NCI-H524 treated with DMSO at 0.1 percent for 48 hours (cell line): ENCODE results near the gene UAP1L1.
"Not testable (repeated sequence)": the region's sequence is repeated elsewhere in the genome, so short reads cannot be mapped to it uniquely, and the experiment has no call there.

ENCODE experiments used
- DNase-seq: peaks from one replicate; lab custom pipeline; 2025; lab: John Stamatoyannopoulos, UW

Gene UAP1L1

DNA sequence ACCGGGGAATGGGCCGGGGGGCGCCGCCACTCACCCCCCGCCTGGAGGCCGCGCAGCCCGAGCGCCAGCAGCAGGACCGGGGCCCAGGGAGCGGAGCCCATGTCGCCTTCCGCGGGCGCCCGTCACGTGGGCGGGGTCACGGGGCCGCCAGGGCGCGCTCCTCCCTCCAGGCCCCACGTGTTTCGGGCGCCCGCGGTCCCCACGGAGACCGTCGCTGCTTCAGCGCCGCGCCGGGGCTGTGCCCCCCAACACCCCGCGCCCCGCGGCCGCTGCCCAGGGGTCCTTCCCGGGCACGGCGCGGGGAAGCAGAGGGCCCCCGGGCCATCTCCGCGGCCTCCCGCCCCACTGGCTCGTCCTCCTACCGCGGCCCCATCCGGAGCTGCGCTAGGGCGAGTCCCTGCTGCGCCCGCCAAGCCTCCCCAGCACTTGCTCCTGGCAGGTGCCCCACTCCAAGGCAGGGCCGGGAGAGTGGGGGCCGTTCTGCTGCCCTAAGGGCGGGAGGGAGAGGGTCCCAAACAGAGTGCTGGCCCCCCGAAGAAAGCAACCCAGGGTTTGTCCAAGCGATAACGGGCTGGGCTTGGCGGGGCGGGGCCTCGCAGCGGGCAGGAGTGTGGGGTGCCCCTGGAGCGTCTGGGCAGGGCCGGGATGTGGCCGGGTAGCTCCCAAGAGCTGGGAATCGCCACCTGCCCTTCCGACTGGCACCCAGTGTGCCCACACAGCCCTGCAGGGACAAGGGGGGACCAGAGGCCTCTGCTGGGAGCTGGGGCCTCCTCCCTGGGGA, 37.5 kb downstream of the UAP1L1 start, which contains the start of gene DPP7:
Gene DPP7, minus strand, starts transcription at position 121 of the 781 bp plus-strand sequence. Its CDS starts 20 bp downstream, at position 101.
- DNase-seq = no peak

GRCh38 chr9:137115394-137116026, 38.2 kb downstream of the UAP1L1 start:
- no peak for DNase-seq

DNA sequence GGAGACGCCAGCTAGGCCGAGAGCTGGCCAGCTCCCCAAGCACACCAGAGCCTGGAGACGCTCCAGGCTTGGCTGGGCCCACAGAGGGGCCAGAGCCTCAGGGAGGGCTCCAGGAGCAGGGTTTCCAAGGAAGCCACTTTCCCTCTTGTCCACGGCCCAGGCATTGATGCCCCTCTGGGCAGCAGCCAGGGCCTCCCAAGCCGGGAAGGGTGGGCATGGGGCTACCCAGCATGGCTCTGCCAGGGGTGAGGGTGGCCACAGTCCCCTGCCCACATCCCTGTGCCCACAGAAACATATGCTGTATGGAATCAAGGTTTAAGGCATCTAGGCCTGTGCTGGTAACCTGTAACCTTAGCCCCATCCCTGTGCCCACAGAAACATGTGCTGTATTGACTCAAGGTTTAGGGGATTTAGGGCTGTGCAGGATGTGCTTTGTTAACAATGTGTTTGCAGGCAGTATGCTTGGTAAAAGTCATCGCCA, 38.8 kb downstream of the UAP1L1 start:
- no peak for DNase-seq

DNA sequence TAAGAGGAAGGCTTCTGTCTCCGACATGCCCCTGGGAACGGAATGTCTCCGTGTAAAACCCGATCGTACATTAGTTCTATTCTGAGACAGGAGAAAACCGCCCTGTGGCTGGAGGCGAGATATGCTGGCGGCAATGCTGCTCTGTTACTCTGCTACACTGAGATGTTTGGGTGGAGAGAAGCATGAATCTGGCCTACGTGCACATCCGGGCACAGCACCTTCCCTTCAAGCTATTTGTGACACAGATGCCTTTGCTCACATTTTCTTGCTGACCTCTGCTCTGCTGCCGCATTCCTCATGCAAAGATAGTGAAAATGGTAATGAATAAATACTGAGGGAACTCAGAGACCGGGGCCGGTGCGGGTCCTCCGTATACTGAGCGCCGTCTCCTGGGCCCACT, 39.4 kb downstream of the UAP1L1 start:
- DNase-seq = no peak

- no peak for DNase-seq
These were observed 40.0 kb downstream of the UAP1L1 start for GRCh38 chr9:137117269-137117731.

DNA sequence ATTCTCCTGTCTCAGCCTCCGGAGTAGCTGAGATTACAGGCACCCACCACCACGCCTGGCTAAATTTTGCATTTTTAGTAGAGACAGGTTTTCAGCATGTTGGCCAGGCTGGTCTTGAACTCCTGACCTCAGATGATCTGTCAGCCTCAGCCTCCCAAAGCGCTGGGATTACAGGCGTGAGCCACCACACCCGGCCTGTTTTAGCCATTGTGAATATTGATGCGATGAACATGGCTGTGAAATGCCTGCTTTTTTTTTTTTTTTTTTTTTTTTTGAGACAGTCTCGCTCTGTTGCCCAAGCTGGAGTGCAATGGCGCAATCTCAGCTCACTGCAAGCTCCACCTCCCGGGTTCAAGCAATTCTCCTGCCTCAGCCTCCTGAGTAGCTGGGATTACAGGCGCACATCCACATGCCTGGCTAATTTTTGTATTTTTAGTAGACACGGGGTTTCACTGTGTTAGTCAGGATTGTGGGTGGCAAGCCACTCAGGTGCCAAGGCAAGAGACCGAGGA, 40.8 kb downstream of the UAP1L1 start:
- not testable (repeated sequence) for DNase-seq

GRCh38 chr9:137121927-137122795, 44.8 kb downstream of the UAP1L1 start:
- DNase-seq = not testable (repeated sequence)

- not testable (repeated sequence) for DNase-seq
These were observed 45.6 kb downstream of the UAP1L1 start for GRCh38 chr9:137122796-137123467.

GRCh38 chr9:137123468-137123837, 46.1 kb downstream of the UAP1L1 start:
- DNase-seq = no peak

DNA sequence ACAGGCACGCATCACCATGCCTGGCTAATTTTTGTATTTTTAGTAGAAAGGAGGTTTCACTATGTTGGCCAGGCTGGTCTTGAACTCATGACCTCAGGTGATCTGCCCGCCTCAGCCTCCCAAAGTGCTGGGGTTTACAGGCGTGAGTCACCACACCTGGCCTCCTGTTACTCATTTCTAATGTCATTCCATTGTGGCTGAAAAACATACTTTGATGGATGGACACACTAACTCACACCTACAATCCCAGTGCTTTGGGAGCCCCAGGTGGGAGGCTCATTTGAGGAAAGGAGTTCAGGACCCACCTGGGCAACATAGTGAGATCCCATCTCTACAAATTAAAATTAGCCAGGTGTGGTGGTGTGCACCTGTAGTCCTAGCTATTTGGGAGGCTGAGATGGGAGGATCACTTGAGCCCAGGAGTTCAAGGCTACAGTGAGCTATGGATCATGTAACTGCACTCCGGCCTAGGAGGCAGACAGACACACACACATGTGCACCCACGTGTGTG, 46.7 kb downstream of the UAP1L1 start:
- not testable (repeated sequence) for DNase-seq

GRCh38 chr9:137126786-137127185, 49.5 kb downstream of the UAP1L1 start:
- DNase-seq = no peak

DNA sequence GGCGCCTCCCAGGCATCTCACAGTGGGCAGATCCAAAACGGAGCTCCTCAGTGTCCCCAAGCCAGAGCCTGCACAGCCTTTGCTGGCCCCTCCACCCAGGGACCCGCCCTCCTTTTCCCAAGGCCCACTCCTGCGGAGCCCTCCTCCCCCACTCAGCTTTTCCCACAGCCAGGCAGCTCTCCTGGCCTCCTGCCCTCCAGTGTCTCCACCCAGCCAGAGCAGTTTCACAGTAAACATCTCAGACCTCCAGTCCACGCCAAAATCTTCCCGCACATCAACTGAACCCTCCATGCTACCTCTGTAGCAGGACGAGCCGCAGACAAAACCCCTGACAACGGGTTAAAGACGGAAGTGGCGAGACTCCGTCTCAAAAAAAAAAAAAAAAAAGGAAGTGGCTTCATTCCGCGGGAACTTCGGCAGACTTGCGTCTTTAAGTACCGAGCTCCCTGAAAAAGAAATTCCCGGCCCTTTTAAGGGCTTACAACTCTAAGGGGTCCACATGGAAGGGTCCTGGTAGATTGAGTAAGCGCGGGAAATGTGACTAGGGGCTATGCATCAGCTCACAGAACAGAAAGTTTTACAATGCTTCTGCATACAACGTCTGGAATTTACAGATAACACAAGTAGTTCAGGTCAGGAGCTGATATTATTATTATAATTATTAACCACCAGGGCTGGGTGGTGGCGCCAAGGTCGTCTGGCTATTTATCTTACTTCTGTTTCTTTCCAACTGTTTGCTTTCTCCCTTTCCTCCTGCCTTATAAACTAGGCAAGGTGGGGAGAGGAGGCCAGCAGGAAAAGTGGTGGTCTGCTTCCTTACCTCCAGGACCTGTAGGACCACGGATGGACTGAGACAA, 50.2 kb downstream of the UAP1L1 start:
- DNase-seq = no peak

- no peak for DNase-seq
These were observed 51.0 kb downstream of the UAP1L1 start for GRCh38 chr9:137128158-137128861.

GRCh38 chr9:137128862-137129455, 51.6 kb downstream of the UAP1L1 start:
- DNase-seq = no peak

GRCh38 chr9:137129456-137130175, 52.3 kb downstream of the UAP1L1 start:
- peak; percentile 52 for DNase-seq

DNA sequence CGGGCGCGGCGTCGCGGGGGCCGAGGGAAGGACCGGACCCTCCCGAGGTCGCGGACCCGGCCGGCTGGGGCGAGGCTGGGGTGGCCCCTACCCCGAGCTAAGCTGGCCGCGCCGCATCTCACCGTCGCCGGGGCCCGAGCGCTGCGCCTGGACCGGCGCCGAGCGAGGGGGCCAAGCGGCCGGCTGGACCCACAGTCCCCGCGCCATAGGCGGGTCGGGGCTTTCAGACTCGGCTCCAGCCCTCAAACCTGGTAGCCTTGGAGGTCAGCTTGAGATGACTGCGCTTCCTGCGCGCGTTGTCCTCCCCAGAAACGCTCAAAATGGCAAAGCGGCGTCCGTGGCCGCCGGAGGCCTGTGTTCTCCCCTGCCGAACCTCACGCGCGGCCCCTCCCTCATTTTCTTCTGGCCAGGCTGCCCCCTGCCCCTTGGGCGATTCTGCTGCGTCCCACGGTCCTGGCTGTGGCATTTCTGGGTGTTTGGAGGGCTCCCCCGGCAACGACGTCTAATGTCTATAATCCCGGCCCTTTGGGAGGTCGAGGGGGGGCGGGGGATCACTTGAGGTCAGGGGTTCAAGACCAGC, 52.9 kb downstream of the UAP1L1 start:
- no peak for DNase-seq
